Measurements from ENCODE around the gene CS. TPM values are rescaled to one million over a fixed set of nuclear protein-coding genes. Genes with fewer than 3 reads are reported as not detected.

Gene CS
- polyA plus RNA-seq = 117 and 124 TPM in 2 replicates

GRCh38 chr12:56299853-56300643, at the start of gene CS:
Gene CS, minus strand, starts transcription at chr12:56300330. Its CDS starts 129 bp downstream, at chr12:56300201.

GRCh38 chr12:56338308-56339157, 38.4 kb upstream of the CS start, which contains the start of gene IL23A:
Gene IL23A, plus strand, starts transcription at chr12:56338884. Its CDS starts 161 bp downstream, at chr12:56339045.

GRCh38 chr12:56333679-56334489, 33.8 kb upstream of the CS start, which contains the start of gene PAN2:
Gene PAN2, minus strand, starts transcription at chr12:56334000. Its CDS starts 906 bp downstream, at chr12:56333094.

GRCh38 chr12:56315622-56316473, 15.7 kb upstream of the CS start, which contains the start of gene CNPY2:
Gene CNPY2, minus strand, starts transcription at chr12:56315988. Its CDS starts 771 bp downstream, at chr12:56315217.

GRCh38 chr12:56266693-56267442, 33.3 kb downstream of the CS start, which contains the start of gene COQ10A:
Gene COQ10A, plus strand, starts transcription at chr12:56266942. Its CDS starts 177 bp downstream, at chr12:56267119.

GRCh38 chr12:56258068-56258819, 41.9 kb downstream of the CS start, which contains the start of gene ANKRD52:
Gene ANKRD52, minus strand, starts transcription at chr12:56258384. Its CDS starts 115 bp downstream, at chr12:56258269.

GRCh38 chr12:56229916-56230431, 70.2 kb downstream of the CS start, which contains the start of gene SLC39A5:
Gene SLC39A5, plus strand, starts transcription at chr12:56230051. Its CDS starts 1,224 bp downstream, at chr12:56231275.

GRCh38 chr12:56224102-56224701, 75.9 kb downstream of the CS start, which contains the start of gene NABP2:
Gene NABP2, plus strand, starts transcription at chr12:56224342. Its CDS starts 515 bp downstream, at chr12:56224857.

GRCh38 chr12:56221757-56222530, 78.2 kb downstream of the CS start, which contains the start of gene RNF41:
Gene RNF41, minus strand, starts transcription at chr12:56221922. Its CDS starts 7,875 bp downstream, at chr12:56214047.

Other genes with a start within 250 kb of the CS start
- gene ERBB3, start 220.2 kb downstream of the CS start, polyA plus RNA-seq = 0.07 and 0.63 TPM in 2 replicates
- gene PA2G4, start 195.8 kb downstream of the CS start, polyA plus RNA-seq = 51.7 and 59.1 TPM in 2 replicates
- gene RPL41, start 183.7 kb downstream of the CS start, polyA plus RNA-seq = 1,996 and 2,354 TPM in 2 replicates
- 0.46 and 0.65 TPM in 2 replicates for gene ZC3H10, start 182.1 kb downstream of the CS start, polyA plus RNA-seq
- 0.99 and 9.1 TPM in 2 replicates for gene ESYT1, start 172.1 kb downstream of the CS start, polyA plus RNA-seq
- gene MYL6B, start 147.7 kb downstream of the CS start, polyA plus RNA-seq = 99.3 and 105 TPM in 2 replicates
- gene MYL6, start 142.0 kb downstream of the CS start, polyA plus RNA-seq = 2,053 and 2,241 TPM in 2 replicates
- 52.8 and 59.7 TPM in 2 replicates for gene SMARCC2, start 110.8 kb downstream of the CS start, polyA plus RNA-seq
- 12.4 and 13.5 TPM in 2 replicates for gene RNF41, start 78.4 kb downstream of the CS start, polyA plus RNA-seq
- gene NABP2, start 76.0 kb downstream of the CS start, polyA plus RNA-seq = 28.3 and 36.4 TPM in 2 replicates
- gene SLC39A5, start 70.3 kb downstream of the CS start, polyA plus RNA-seq = not detected in 2 replicates
- gene ANKRD52, start 41.9 kb downstream of the CS start, polyA plus RNA-seq = 4.2 and 10.7 TPM in 2 replicates
- 6.7 and 8.2 TPM in 2 replicates for gene COQ10A, start 33.4 kb downstream of the CS start, polyA plus RNA-seq
- 115 and 134 TPM in 2 replicates for gene CNPY2, start 15.7 kb upstream of the CS start, polyA plus RNA-seq
- 10.5 and 12.1 TPM in 2 replicates for gene PAN2, start 33.7 kb upstream of the CS start, polyA plus RNA-seq
- gene IL23A, start 38.6 kb upstream of the CS start, polyA plus RNA-seq = not detected in 2 replicates
- gene STAT2, start 59.8 kb upstream of the CS start, polyA plus RNA-seq = 9.7 and 26.8 TPM in 2 replicates
- 0.32 TPM in 1 of 2 replicates, not detected in the other for gene APOF, start 62.5 kb upstream of the CS start, polyA plus RNA-seq
- 0.20 and 0.63 TPM in 2 replicates for gene TIMELESS, start 149.1 kb upstream of the CS start, polyA plus RNA-seq
- gene MIP, start 154.3 kb upstream of the CS start, polyA plus RNA-seq = 0.51 TPM in 1 of 2 replicates, not detected in the other
- 1.6 and 3.1 TPM in 2 replicates for gene SPRYD4, start 168.2 kb upstream of the CS start, polyA plus RNA-seq
- 8.9 and 18.7 TPM in 2 replicates for gene GLS2, start 187.8 kb upstream of the CS start, polyA plus RNA-seq
- gene RBMS2, start 221.5 kb upstream of the CS start, polyA plus RNA-seq = 0.30 and 0.83 TPM in 2 replicates

Data from Purkinje cell (primary cell).